Measurements from ENCODE around the gene SMAD2. TPM values are rescaled to one million over a fixed set of nuclear protein-coding genes. Genes with fewer than 3 reads are reported as not detected.

Gene SMAD2
- total RNA-seq, 2 experiments from 2014 or later, result 40.4 to 81.1 TPM

- Histone ChIP-seq H3K79me2 (ENCODE audit: insufficient read depth, low read depth, low read length) (no peaks in the 10 kb centered on the region), H3K4me2 (ENCODE audit: low read length) (no peak overlapping the region), H2AFZ (ENCODE audit: low read length) (no peak overlapping the region), H3K36me3 (ENCODE audit: insufficient read depth, low read length) (peaks cover 45% of the 10 kb centered on the region), H4K20me1 (ENCODE audit: insufficient read depth, low read length) (no peaks in the 10 kb centered on the region), H3K4me3 (ENCODE audit: low read depth, low read length, poor library complexity, severe bottlenecking) (no peak overlapping the region), H3K9me3 (ENCODE audit: low read length) (no peaks in the 10 kb centered on the region), H3K9me2 (ENCODE audit: insufficient read depth, low read length) (no peaks in the 10 kb centered on the region), H3K27ac (ENCODE audit: low read depth, low read length, poor library complexity, severe bottlenecking) (no peak overlapping the region), H3K4me1 (ENCODE audit: insufficient read depth, low read length, poor library complexity, severe bottlenecking) (no peaks in the 10 kb centered on the region)
- intact Hi-C loops (cut with micrococcal nuclease; ENCODE audit: unreplicated experiment), result no loop called here
- no peak for DNase-seq (ENCODE audit: low spot score)
- TF ChIP-seq EZH2phosphoT487 (IDR thresholded peaks at IDR 0.05; ENCODE audit: borderline replicate concordance, low read depth, low read length), result no peak
- no peak for TF ChIP-seq CTCF (conservative IDR thresholded peaks at IDR 0.05; ENCODE audit: low read length)
- CTCF ChIA-PET (ENCODE audit: unreplicated experiment), result no interaction called here
- BruUV-seq (replicated peaks), result no TSS peak
- POLR2A ChIA-PET, result interaction anchor here (0.6 kb wide), 1 partner anchor 30 kb away, joined by 3 read pairs; no protein-coding TSS in a partner anchor
These were observed 84.0 kb downstream of the SMAD2 start for GRCh38 chr18:47846431-47846830.

GRCh38 chr18:47844828-47845498, 85.5 kb downstream of the SMAD2 start:
- no peak overlapping the region for H3K4me2 ChIP-seq (ENCODE audit: low read length)
- no peaks in the 10 kb centered on the region for H3K9me2 ChIP-seq (ENCODE audit: insufficient read depth, low read length)
- H3K36me3 ChIP-seq (ENCODE audit: insufficient read depth, low read length), result peaks cover 56% of the 10 kb centered on the region
- no TSS peak for BruUV-seq (replicated peaks)
- H4K20me1 ChIP-seq (ENCODE audit: insufficient read depth, low read length), result no peaks in the 10 kb centered on the region
- intact Hi-C loops (cut with micrococcal nuclease; ENCODE audit: unreplicated experiment), result no loop called here
- H2AFZ ChIP-seq (ENCODE audit: low read length), result no peak overlapping the region
- no peak overlapping the region for H3K27ac ChIP-seq (ENCODE audit: low read depth, low read length, poor library complexity, severe bottlenecking)
- ChIA-PET POLR2A (no interaction called here), CTCF (ENCODE audit: unreplicated experiment) (no interaction called here)
- TF ChIP-seq EZH2phosphoT487 (IDR thresholded peaks at IDR 0.05; ENCODE audit: borderline replicate concordance, low read depth, low read length) (no peak), CTCF (conservative IDR thresholded peaks at IDR 0.05; ENCODE audit: low read length) (no peak)
- H3K4me3 ChIP-seq (ENCODE audit: low read depth, low read length, poor library complexity, severe bottlenecking), result no peak overlapping the region
- no peaks in the 10 kb centered on the region for H3K79me2 ChIP-seq (ENCODE audit: insufficient read depth, low read depth, low read length)
- DNase-seq (ENCODE audit: low spot score), result no peak
- no peaks in the 10 kb centered on the region for H3K4me1 ChIP-seq (ENCODE audit: insufficient read depth, low read length, poor library complexity, severe bottlenecking)
- H3K9me3 ChIP-seq (ENCODE audit: low read length), result no peaks in the 10 kb centered on the region

GRCh38 chr18:47842836-47843235, 87.6 kb downstream of the SMAD2 start:
- Histone ChIP-seq H3K9me3 (ENCODE audit: low read length) (no peaks in the 10 kb centered on the region), H3K79me2 (ENCODE audit: insufficient read depth, low read depth, low read length) (no peaks in the 10 kb centered on the region), H3K4me2 (ENCODE audit: low read length) (no peak overlapping the region), H3K27ac (ENCODE audit: low read depth, low read length, poor library complexity, severe bottlenecking) (no peak overlapping the region), H3K36me3 (ENCODE audit: insufficient read depth, low read length) (peaks cover 69% of the 10 kb centered on the region), H2AFZ (ENCODE audit: low read length) (no peak overlapping the region), H4K20me1 (ENCODE audit: insufficient read depth, low read length) (no peaks in the 10 kb centered on the region), H3K4me3 (ENCODE audit: low read depth, low read length, poor library complexity, severe bottlenecking) (no peak overlapping the region), H3K4me1 (ENCODE audit: insufficient read depth, low read length, poor library complexity, severe bottlenecking) (no peaks in the 10 kb centered on the region), H3K9me2 (ENCODE audit: insufficient read depth, low read length) (no peaks in the 10 kb centered on the region)
- ChIA-PET POLR2A (no interaction called here), CTCF (ENCODE audit: unreplicated experiment) (no interaction called here)
- no TSS peak for BruUV-seq (replicated peaks)
- TF ChIP-seq EZH2phosphoT487 (IDR thresholded peaks at IDR 0.05; ENCODE audit: borderline replicate concordance, low read depth, low read length) (no peak), CTCF (conservative IDR thresholded peaks at IDR 0.05; ENCODE audit: low read length) (no peak)
- intact Hi-C loops (cut with micrococcal nuclease; ENCODE audit: unreplicated experiment), result no loop called here
- no peak for DNase-seq (ENCODE audit: low spot score)
